ENCODE data around the gene ARVCF. TPM values are rescaled to one million over a fixed set of nuclear protein-coding genes. Genes with fewer than 3 reads are reported as not detected.

ARVCF gene
- total and polyA plus RNA-seq, 7 donors = 3.6 to 28.0 (median 8.7) TPM

- Histone ChIP-seq H3K36me3 (ENCODE audit: insufficient read depth in 1 of 2, low read depth in 1 of 2) (peaks cover 0 to 39% of the 10 kb centered on the region in 2 donors), H3K4me1 (peaks cover 24% of the 10 kb centered on the region), H3K4me3 (no peak overlapping the region), H3K9me3 (no peaks in the 10 kb centered on the region), H3K27me3 (ENCODE audit: insufficient read depth in 3 of 3, low read length in 2 of 3) (no peaks in the 10 kb centered on the region), H3K27ac (no peak overlapping the region)
- intact Hi-C loops (cut with DNase I) = no loop called here
- DNase-seq = peak in 1 of 2 donors; percentile 48
- 56 to 81% (median 64%) methylated on average over 8 of the region's 8 CpGs for WGBS, 3 donors
- no peak for TF ChIP-seq CTCF (IDR thresholded peaks at IDR 0.05)
- ATAC-seq = peak in 1 of 4 donors; percentile 4
Measured at GRCh38 chr22:19961868-19962245, 54.8 kb downstream of the ARVCF start.

- TF ChIP-seq CTCF (IDR thresholded peaks at IDR 0.05) = no peak
- ATAC-seq = peak; percentile 2 to 24 (median 8)
- peak in 1 of 2 donors; percentile 9 for DNase-seq
Measured at GRCh38 chr22:19961201-19961580, 55.4 kb downstream of the ARVCF start.

GRCh38 chr22:19960491-19961200, 56.0 kb downstream of the ARVCF start:
- peaks cover 24% of the 10 kb centered on the region for H3K4me1 ChIP-seq
- intact Hi-C loops (cut with DNase I) = no loop called here
- peaks cover 0 to 30% of the 10 kb centered on the region in 2 donors for H3K36me3 ChIP-seq (ENCODE audit: insufficient read depth in 1 of 2, low read depth in 1 of 2)
- TF ChIP-seq CTCF (IDR thresholded peaks at IDR 0.05) = no peak
- no peaks in the 10 kb centered on the region for H3K27me3 ChIP-seq (ENCODE audit: insufficient read depth in 3 of 3, low read length in 2 of 3)
- H3K27ac ChIP-seq = no peak overlapping the region
- ATAC-seq (no peak), DNase-seq (peak in 1 of 2 donors; percentile 9)
- 75 to 84% (median 77%) methylated on average over 12 of the region's 12 CpGs for WGBS, 3 donors
- H3K4me3 ChIP-seq = no peak overlapping the region
- no peaks in the 10 kb centered on the region for H3K9me3 ChIP-seq

More at GRCh38 chr22:19961201-19961580, 55.4 kb downstream of the ARVCF start:
- Histone ChIP-seq H3K36me3 (ENCODE audit: insufficient read depth in 1 of 2, low read depth in 1 of 2) (peaks cover 0 to 33% of the 10 kb centered on the region in 2 donors), H3K4me1 (peaks cover 24% of the 10 kb centered on the region), H3K9me3 (no peaks in the 10 kb centered on the region), H3K4me3 (no peak overlapping the region), H3K27me3 (ENCODE audit: insufficient read depth in 3 of 3, low read length in 2 of 3) (no peaks in the 10 kb centered on the region), H3K27ac (no peak overlapping the region)
- intact Hi-C loops (cut with DNase I) = no loop called here
- WGBS, 3 donors = 64 to 84% (median 70%) methylated on average over 7 to 9 of the region's 9 CpGs

GRCh38 chr22:19959587-19960490, 56.8 kb downstream of the ARVCF start:
- Histone ChIP-seq H3K36me3 (ENCODE audit: insufficient read depth in 1 of 2, low read depth in 1 of 2) (peaks cover 0 to 23% of the 10 kb centered on the region in 2 donors), H3K27ac (peak overlapping the region; percentile 9), H3K27me3 (ENCODE audit: insufficient read depth in 3 of 3, low read length in 2 of 3) (no peaks in the 10 kb centered on the region), H3K4me3 (peak overlapping the region; percentile 6), H3K4me1 (peaks cover 24% of the 10 kb centered on the region), H3K9me3 (no peaks in the 10 kb centered on the region)
- intact Hi-C loops (cut with DNase I) = no loop called here
- TF ChIP-seq CTCF (IDR thresholded peaks at IDR 0.05) = no peak
- 51 to 60% (median 56%) methylated on average over 12 to 13 of the region's 13 CpGs for WGBS, 3 donors
- DNase-seq (peak in 1 of 2 donors; percentile 17), ATAC-seq (no peak)

Data from psoas muscle (tissue), 8 donors.